Stimulated activated CD8-positive, alpha-beta memory T cell treated with anti-CD3 and anti-CD28 coated beads, Interleukin-7, amount 100 ng/mL, for 1 hour (primary cell): ENCODE data around the gene TRMT1.

Experiments used
- DNase-seq, 2 donors: peaks; one replicate each; pipeline ENCODE4 v3.0.0-alpha.2; 2020; ENCODE audit warnings: low read depth in 2 of 2

TRMT1 gene

DNA sequence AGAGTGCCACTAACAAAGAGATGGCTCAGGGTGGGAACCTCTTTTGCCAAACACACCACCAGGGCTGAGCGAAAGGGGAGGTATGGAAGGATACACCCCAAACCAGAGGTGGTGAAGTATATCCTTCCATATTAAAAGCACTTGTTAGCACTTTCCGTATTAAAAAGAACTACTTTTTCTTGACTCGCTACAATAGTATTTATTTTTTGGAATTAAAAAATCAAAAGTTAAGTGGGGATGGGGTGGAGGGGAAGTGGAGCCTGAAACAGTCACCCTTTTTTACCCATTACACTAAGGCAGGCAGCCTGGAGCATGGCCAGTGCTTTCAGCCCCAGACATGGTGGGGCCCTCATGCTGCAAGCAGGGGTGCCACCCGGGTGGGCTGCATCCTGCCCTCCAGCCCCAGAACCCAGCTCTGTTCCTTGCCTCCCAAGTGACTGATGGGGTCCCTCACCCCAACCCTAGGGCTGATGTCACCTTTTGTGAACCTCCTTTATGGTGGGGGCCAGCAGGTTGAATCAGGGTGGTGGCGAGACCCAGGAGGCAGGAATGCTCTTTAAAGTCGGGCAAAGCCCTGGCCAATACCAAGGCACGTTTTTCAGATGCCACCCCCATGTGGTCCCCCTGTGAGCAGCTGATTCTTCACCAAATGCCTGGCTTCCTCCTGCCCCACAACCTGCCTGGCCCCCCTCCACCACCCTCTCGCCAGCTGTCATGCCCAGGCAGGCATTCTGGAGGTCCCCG, 44.9 kb downstream of the TRMT1 start:
- DNase-seq = no peak

DNA sequence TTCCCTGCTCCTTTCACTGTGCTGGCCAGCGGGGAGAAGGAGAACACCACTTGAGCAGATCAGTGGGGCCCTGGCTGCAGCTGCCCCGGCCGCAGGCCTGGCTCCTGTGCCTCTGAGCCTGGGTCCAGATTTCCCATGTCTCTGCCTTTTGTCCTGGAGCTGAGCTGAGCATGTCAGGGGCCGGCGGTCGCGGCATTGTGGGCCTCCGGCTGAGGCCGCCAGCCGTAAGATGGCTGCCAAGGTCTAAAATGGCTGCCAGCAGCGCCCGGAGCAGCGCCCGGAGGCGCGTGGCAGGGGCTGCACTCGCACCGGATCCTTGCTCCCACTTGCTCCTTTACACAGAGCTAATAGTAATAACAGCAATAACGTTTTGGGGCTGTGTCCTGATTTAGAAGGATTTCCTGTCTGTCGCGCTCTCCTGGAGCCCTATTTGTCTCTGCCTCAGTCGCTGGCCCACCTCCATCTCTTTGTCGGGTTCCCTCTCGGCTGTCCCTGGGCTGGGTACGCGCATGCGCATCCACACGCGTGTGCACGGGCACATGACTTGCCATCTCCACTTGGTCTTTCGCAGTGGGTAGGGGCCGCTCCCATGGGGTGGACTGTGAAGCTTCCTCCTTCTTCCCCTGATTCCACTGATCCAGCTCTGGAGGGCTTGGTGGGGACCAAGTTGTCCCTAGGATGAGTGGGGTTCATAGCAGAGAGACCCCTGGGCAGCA, 46.0 kb downstream of the TRMT1 start:
- DNase-seq = no peak

DNA sequence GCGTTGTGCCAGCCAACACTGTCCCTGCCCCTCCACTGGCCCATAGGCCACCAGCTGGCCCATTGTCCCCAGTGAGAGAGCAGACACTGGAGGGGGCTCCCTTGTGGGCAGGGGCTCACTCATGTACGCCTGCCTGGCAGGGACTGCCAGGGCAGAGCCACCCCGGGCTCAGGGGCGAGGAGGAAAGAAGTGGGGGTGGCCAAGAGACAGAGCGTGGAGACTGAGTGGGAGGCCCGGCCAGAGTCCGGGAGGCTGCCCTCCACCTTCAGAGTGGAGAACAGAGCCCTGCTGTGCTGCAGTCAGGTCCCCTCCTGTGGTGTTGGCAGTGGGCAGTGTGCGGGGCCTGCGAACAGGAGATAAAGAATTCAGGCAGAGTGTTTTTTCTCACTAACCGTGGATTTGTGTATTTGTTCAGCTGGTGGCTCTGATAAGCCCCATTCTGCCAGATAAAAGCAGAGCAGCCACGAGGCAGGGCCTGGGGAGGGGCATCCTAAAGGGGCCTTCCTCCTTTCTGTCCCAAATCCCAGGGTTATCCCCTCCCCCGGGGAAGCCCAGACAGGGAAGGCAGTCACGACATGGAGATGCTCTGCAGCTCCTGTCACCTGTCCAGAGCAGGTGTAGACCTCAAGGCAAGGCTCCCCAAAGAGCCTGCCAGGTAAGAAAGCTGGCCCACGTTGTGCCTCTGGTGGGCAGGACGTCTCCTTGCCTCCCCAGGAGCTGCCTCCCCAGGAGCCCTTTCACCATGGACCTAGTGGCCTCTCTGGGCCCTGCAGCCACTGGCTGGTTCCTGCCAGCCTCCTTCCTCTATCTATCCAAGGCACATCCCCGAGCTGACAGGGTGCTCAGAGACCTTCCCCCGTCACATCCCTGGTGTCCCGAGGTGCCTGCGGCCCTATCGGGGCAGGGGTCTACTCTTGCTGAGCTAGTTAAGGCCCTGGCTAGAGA, 46.9 kb downstream of the TRMT1 start:
- no peak for DNase-seq

DNA sequence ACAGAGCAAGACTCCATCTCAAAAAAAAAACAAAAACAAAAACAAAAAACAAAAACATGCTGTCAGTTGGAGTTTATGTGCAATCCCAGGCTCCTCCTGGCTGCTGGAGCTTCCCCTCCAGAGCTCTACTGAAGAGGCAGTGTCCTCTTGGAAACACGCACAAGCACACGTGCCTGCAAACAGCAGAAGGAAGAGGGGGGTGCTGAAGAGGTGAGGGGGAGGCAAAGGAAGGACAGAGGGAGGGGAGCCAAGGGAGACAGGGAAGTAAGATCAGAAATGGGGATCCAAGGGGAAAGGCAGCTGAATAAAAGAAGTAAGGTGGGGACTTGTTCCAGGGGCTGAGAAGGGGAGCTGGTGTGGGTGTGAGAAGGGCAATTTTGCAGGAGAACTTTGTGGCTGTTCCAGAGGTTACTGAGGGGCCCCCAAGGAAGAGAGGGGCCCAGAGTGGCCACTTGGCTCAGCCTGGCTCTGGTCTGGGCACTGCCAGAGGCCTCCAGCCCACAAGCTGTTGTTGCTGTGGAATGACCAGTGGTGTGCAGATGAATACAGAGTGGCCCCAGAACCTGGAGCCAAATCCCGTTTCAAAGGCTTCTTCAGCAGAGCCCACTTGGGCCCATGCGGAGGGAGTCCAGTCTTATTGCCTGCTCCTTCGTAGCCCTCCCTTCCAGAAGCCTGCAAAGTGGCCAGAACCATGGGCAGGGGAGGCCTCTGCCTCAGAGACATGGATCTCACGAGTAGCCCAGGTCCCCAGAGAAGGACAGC, 48.3 kb downstream of the TRMT1 start:
- no peak for DNase-seq

DNA sequence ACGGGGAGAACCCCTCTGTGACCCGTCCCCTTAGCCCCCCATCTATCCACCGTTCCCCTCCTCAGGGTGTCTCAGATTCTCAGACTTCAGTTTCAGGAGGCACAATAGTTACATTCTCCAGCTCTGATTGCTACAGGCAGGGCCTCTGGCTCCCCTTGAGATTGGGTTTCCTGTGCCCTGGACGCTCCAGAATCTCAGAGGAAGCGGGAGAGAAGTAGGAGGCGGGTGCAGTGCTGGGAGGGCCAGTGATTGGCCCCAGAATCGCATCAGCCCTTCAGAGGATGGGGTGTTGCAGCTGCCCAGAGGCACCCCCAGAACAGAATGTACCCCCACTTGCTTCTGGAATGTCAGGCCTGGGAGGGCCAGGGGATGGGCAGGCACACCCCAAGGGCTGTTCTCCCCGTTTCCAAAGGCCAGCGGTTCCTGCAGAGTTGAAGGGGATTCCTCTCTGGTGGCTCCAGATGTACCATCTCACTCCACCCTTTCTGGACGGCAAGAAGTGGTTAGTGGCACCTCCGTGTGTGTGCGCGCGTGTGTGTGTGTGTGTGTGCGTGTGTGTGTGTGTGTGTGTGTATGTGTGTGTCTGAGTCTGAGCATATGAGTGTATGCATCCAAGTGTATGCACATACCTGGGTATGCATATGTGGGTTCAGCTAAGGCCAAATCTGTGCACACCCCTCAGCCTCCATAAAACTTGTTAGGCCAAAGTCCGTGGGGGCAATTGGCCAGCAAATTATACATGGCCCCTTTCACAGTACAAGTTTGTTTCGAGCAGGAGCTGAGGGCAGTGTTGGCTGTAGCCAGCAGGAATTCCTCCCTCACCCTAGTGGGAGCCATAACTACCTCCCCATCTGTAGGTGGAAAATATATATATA, 49.4 kb downstream of the TRMT1 start:
- DNase-seq = no peak

DNA sequence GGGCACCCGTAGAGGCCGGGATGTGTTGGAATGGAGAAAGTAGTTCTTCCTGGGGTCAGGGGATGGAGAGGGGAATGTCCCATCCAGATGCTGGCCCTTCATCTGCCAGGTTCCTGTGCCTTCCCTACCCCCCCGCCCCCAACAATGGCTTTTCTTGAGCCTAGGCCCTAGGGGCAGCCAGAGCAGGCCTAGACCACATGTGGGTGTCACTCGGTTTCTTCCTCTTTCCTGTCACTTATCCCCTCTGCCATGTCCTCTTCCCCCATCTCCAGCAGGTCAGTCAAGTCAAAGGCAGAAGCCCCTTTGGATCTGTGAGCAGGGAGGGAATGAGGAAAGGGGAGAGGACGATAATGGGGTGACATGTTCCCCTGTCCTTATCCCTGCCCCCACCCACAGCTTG, 50.3 kb downstream of the TRMT1 start:
- DNase-seq = no peak

DNA sequence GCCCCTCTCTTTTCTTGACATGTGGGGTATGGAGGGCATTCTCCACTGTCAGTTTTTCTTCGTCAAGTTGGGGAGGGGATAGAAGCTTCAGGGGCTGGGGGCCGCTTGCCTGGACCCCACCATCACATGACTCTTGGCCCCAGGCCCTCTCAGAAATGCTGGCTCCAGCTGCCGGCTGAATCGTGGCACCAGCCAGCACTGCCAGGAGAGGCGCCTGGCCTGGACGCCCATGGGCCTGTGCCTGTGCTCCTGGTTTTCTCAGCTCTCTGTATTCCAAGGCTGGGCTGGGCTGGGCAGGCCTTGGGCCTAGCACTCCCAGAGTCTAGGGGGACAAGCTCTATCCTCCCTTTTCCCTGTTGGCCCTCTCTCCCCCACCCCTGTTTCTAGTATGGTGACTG, 52.4 kb downstream of the TRMT1 start:
- DNase-seq = no peak

DNA sequence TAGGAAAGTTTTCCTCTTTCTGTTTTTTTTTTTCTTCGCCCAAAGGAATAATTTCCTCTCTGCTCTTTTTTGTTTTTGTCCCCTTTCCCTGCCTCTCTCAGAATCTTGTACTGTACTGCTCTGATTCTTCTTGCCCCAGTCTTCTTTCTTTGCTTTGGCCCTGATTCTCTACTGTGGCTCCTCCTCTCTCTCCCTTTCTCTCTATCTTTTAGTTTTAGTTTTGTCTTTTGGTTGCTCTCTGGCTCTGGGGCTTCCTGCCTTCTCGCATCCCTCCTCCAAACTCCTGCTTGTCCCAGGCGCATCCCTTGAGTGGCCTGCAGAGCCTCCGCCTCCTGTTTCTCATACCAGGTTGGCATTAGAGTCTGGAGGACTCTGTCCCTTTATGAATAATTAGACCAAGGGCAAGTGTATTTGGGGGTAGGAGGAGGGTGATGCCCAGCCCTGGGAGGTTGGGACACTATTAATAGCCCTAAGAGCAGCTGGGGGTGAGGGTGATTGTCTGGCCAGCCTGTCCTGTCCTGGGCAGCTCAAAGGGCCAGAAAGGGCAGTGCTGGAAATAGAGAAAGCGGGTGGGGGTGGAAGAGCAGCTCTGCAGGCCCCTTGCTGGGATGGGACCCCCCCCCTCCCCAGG, 53.0 kb downstream of the TRMT1 start:
- DNase-seq = no peak

DNA sequence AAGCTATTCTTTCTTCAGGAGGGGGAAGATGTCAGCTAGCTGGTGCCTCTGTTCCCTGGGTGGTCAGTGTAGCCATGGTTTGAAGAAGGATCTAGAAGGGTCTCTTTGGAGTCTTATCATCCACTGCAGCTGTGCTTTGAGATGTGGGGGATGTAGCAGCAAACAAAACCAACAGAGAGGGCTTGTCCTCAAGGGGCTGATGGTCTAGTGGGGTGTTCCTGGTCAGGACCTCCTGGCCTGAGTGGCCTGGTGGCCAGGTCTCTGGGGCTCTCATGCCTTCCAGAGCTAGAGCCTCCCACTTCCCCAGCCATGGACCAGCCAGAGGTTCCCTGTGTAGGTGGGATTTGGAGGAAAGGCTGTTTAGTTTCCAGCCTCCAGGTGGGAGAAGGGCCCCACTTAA, 54.2 kb downstream of the TRMT1 start:
- DNase-seq = no peak

DNA sequence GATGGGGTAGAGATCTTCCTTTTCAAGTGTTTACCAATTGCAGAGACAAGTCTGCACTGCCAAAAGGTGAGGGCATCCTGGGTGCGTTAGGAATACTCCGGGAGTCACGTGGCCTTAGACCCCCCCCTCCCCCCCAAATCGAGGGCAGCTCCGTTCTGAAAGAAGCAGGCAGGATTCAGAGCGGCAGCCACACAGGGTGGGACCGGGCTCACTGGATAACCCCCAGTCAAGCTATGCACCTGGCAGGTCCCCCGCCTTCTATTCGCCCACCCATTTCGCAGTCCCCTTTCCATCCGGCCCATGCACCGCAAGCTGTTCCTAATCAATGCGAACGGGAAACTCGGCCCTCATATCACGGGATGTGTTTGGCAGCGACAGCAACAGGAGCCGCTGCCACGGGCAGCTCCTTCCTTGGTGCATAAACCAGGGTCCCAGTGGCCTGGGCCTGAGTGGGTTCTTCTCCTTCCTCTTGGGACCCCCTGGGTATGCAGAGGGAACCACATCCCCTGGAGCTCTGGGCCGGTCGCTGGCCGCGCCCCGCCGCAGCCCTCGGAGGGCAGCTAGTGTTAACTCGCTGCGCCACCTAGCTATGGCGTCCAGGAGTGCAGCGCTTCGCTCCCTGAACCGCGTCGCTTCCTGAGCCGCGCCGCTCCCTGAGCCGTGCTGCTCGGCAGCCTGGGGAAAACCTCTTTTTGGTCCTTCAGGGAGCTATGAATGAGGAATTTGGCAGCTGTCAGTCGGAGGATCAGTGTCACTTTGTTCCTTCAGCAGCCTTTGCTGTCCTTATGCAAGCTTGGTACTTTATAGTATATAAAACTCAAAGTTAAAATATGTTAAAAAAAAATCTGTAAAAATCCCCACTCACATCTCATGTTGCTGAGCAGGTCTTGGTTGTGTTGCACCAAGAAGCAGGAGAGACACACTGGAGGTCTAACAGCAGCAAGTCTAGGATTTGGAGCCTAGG, 55.3 kb downstream of the TRMT1 start:
- peak; percentile 59 to 71 for DNase-seq

DNA sequence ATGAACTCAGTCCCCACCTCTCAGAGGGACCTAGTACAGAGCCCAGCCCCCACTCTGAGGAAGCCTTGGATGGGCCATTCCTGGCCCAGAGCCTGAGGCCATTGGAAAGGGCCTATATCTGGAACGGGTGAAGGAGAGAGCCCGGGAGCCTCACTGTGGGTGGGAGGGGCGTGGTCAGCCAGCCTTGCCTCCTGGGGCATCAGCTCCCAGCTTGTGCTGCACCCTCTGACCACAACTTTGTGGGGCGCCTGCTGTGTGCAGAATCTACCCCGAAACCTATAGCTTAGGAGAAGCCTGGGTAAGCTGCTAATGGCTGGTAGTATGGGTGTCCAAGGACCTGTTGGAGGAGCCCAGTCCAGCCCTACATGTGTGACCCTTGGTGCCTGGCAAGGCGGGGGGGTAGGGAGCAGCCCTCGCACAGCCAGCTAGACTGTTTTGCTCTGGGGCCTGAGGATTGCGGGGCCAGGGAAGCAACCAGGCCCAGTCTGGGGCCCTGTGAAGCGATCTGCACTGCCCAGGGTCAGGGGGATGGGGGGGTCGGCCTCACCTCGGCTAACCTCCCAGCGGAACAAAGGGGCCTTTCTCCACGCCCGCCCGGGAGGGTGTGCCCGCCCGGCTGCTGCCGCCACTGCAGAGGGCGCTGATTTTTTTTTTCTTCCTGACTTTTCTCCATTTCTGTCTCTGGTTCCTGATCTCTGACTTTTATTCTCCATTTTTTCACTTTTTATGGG, 56.1 kb downstream of the TRMT1 start:
- no peak for DNase-seq

DNA sequence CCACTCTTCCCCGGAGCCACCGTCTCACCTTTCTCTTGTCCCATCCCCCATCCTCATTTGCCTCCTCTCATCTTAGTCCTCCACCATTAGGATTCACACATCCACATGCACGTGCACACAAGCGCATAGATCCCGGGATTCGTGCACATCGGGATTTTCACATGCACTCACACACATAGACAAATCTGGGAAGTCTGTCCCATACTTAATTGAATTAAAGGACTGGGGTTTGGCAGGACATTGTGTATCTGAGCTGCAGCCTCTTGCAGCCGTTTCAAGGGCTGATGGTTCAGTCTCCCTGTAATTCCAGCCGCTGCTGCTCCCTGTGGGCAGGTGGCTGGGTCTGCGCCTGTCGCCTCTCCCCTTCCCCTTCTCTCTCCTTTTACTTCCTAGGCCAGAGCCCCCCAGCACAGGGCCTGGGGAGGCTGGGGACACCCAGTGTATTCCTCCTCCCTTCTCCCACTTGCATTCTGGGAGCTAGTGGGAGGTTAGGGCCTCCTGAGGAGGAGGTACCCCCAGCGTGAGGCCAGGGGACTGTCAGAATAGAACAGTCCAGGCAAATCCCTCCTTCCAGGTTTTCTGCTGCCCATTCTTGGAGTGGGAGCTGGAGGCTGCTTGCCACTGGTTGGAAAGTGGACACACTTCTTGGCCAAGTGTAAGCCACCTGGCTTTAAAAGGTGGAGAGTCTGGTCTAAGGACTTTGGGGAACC, 57.4 kb downstream of the TRMT1 start:
- no peak for DNase-seq

DNA sequence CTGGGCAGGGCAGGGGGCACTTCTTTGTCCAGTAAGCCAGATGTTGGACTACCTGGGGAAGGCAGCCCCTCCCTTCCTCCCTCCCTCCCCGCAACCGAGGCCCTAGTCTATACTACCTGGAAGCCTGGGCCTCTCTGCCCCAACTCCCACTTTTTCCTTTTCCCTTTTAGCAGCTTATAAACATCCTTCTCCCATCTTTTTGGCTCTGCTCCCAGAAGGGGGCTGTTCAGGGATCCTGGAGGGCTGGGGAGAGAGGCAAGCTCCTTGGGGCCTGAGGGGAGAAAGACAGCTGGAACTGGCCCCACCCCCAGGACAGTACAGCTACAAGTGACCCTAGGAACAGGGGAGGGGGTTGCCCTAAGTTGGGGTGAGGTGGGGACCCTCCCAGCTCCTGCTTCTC, 58.8 kb downstream of the TRMT1 start:
- DNase-seq = no peak

DNA sequence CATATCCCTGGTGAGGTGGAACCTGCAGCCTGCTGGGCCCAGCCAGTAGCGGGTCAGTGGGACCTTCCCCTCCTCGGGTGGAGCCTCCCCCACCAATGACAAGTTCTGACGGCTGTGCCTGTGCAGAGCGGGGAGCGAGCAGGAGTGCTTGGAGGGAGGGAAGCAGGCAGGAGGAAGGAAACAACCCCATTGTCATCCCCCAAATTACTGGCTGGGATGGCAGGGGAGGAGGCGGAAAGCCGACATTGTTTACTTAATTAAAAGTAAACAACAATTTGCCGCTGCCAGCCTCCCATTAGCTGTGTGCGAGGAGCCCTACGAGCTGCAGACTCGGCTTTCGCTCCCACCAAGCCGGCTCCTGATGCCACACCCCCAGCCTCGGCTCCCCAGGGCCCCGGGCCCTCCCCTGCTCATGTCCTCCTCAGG, 59.4 kb downstream of the TRMT1 start:
- no peak for DNase-seq

DNA sequence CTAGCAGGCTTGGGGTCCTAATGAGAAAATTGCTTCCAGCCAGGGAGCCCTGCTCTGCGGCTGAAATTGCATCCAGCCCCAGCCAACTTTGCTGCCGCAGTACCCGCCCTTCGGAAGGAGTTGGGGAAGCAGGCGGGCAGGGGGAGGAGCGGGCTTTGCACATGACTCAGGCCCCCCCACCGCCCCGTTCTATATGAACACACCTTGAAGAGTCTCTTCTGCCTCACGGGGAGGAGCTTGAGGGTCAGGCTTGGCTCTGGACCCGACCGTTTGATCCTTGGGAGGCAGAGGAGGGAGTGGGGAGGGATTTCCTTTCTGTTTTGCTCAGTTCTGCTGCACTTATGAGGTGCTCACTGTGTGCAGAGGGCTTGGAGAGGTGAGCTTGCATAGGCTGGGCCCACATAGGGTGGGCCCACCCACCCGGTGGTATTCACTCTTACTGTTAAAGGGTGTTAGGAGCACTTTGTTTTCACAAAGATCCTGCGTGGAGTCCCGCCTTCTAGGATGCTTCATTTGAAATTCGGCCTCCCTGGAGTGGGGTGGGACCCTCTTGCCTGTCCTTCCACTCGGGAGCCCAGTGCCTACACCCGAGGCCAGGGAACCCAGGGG, 60.4 kb downstream of the TRMT1 start:
- DNase-seq = no peak

DNA sequence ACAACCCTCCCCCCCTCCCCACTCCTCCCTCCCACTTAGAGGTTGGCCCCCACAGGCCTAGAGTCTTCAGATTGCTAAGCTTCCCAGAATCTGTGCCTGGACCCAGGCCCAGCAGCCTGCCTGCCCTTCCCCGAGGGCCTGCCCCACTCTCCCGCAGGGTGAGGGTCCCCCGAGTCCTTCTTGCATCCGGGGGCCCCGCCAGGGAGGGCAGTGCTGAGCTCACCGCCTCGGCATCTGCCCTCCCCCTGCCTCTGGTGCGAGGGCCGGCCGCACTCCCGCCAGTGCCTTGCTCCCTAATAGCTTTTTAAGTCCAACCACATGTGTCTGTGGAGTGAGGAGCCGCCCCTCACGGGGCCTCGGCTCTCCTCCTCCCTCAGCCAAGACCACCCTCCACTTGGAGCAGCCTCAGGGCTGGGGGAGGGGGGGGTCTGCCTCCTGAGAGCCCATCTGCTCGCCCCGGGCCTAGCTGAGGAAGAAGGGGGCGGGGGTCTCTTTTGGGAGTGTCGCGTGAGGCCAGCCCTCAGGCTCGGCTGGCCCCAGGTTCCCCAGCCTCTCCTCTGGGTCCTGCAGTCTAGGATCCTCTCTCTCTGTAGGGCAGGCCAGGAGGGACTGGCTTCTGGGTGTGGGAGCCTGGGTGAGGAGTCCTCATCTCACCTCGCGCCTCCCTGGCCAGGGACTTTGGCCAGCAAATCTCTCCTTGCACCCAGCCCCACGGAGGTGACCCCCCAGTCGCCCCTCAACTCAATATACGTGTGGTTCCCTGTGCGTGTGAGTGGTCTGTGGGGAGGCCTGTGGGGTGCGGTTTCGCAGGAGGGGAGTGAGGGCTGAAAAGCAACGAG, 61.1 kb downstream of the TRMT1 start:
- no peak for DNase-seq
